HG02938 (cell line): ENCODE data around the gene SULT4A1.
"Not testable (repeated sequence)": the region's sequence is repeated elsewhere in the genome, so short reads cannot be mapped to it uniquely, and the experiment has no call there.

Experiments
- ATAC-seq: cut with Tn5 transposase; IDR thresholded peaks from one replicate; pipeline ENCODE4 v1.9.1; 2021; ENCODE audit warnings: mild to moderate bottlenecking, moderate library complexity; ENCODE audit not compliant: unreplicated experiment

Gene SULT4A1

GRCh38 chr22:43887391-43887790 is 25.1 kb upstream of the SULT4A1 start:
- no peak for ATAC-seq

- ATAC-seq: no peak
Measured at GRCh38 chr22:43886231-43886630, 23.9 kb upstream of the SULT4A1 start.

- no peak for ATAC-seq
Measured at GRCh38 chr22:43885786-43886185, 23.5 kb upstream of the SULT4A1 start.

GRCh38 chr22:43885319-43885671 is 23.0 kb upstream of the SULT4A1 start:
- no peak for ATAC-seq

- ATAC-seq: peak; percentile 65
Measured at GRCh38 chr22:43884600-43885318, 22.4 kb upstream of the SULT4A1 start.

GRCh38 chr22:43883719-43884415 is 21.6 kb upstream of the SULT4A1 start:
- no peak for ATAC-seq

- ATAC-seq: no peak
Measured at GRCh38 chr22:43883012-43883661, 20.8 kb upstream of the SULT4A1 start.

GRCh38 chr22:43882122-43882767 is 19.9 kb upstream of the SULT4A1 start:
- no peak for ATAC-seq

- ATAC-seq: no peak
Measured at GRCh38 chr22:43881091-43882061, 19.1 kb upstream of the SULT4A1 start.

- ATAC-seq: no peak
Measured at GRCh38 chr22:43880541-43880991, 18.3 kb upstream of the SULT4A1 start.

GRCh38 chr22:43879901-43880540 is 17.7 kb upstream of the SULT4A1 start:
- no peak for ATAC-seq

GRCh38 chr22:43878831-43879550 is 16.7 kb upstream of the SULT4A1 start:
- no peak for ATAC-seq

- ATAC-seq: no peak
Measured at GRCh38 chr22:43878079-43878795, 15.9 kb upstream of the SULT4A1 start.

GRCh38 chr22:43876866-43877509 is 14.7 kb upstream of the SULT4A1 start:
- ATAC-seq: no peak

- ATAC-seq: no peak
Measured at GRCh38 chr22:43869799-43870198, 7.5 kb upstream of the SULT4A1 start.

GRCh38 chr22:43869001-43869400 is 6.7 kb upstream of the SULT4A1 start:
- ATAC-seq: not testable (repeated sequence)

- ATAC-seq: no peak
Measured at GRCh38 chr22:43867839-43868635, 5.7 kb upstream of the SULT4A1 start.
